H1 (cell line): ENCODE data around the gene NACAD. TPM values are rescaled to one million over a fixed set of nuclear protein-coding genes. Genes with fewer than 3 reads are reported as not detected.

Experiments used
- GTF2F1 ChIP-seq: IDR thresholded peaks from 2 replicates; pipeline ENCODE4 v1.6.1; 2012; ENCODE audit warnings: low read depth, low read length, improper control_type of control experiment, borderline replicate concordance
- SP4 ChIP-seq: IDR thresholded peaks from 2 replicates; pipeline ENCODE4 v1.6.1; 2012; ENCODE audit warnings: low read length, inconsistent platforms
- polyA plus RNA-seq, 7 experiments: library from polyadenylated mRNA; depleted of rRNA in 3 of 7; stranded (reverse) in 5 of 7; unstranded in 2 of 7; fragments of >200 nt in 5 of 7; fragments of 200-250 nt in 2 of 7; gene quantifications; 1 replicate in 5 of 7; 2 replicates in 1 of 7; 4 replicates in 1 of 7; pipeline versions ENCODE4 v1.2.1 to v1.2.3, GENCODE V29; 2011 to 2013; ENCODE audit warnings: missing spikeins in 2 of 7, mixed read lengths in 2 of 7
- total RNA-seq: library from RNA; stranded (reverse); fragmentation: NEBNext Ultra II Directional; extraction: Animal tissue kit (Norgen Biotek cat#: 25700); gene quantifications from 2 replicates; pipeline ENCODE4 v1.2.1, GENCODE V29; 2021
- TF ChIP-seq, protein P1 (sequence below), 3 experiments: IDR thresholded peaks; 1 replicate in 2 of 3; 2 replicates in 1 of 3; pipeline versions ENCODE4 v1.5.1 to v1.6.1; 2011; ENCODE audit warnings: low read length in 3 of 3, mild to moderate bottlenecking in 3 of 3, inconsistent platforms in 2 of 3, low read depth in 1 of 3, moderate library complexity in 1 of 3; ENCODE audit not compliant: insufficient read depth in 1 of 3; ENCODE audit errors: control extremely low read depth in 1 of 3

The NACAD gene
- total and polyA plus RNA-seq, 2 of the 8 experiments (the other 6 are each of a cell fraction or from before 2014, with no cell fraction given), result 1.3 to 6.0 TPM

DNA sequence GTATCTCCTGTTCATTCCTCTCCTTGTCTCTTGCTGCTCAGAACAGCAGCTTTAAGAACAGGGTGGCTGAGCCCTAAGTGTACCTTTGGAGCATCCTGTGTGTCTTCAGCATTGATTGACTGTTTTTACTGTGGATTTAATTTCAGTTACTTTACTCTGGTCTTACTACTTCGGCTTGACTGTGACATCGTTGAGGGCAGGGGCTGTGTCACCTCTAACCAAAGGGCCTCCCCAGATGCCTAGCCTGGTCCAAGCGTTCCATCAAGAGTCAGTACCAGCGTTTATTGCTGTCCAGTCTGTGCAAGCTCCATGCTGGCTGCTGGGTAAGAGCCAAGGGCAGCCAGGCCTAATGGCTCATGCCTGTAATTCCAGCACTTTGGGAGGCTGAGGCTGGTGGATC is 56.3 kb downstream of the NACAD start (continued):
- TF ChIP-seq, protein P1, sequence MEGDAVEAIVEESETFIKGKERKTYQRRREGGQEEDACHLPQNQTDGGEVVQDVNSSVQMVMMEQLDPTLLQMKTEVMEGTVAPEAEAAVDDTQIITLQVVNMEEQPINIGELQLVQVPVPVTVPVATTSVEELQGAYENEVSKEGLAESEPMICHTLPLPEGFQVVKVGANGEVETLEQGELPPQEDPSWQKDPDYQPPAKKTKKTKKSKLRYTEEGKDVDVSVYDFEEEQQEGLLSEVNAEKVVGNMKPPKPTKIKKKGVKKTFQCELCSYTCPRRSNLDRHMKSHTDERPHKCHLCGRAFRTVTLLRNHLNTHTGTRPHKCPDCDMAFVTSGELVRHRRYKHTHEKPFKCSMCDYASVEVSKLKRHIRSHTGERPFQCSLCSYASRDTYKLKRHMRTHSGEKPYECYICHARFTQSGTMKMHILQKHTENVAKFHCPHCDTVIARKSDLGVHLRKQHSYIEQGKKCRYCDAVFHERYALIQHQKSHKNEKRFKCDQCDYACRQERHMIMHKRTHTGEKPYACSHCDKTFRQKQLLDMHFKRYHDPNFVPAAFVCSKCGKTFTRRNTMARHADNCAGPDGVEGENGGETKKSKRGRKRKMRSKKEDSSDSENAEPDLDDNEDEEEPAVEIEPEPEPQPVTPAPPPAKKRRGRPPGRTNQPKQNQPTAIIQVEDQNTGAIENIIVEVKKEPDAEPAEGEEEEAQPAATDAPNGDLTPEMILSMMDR (IDR thresholded peaks at IDR 0.05; ENCODE audit: control extremely low read depth in 1 of 3, insufficient read depth in 1 of 3, low read depth in 1 of 3, low read length in 3 of 3), result no peak
- TF ChIP-seq SP4 (no peak), GTF2F1 (no peak)
